Ecto neural progenitor cell (in vitro differentiated cells): ENCODE data around the gene XPNPEP1.

Experiments used
- DNase-seq: peaks from one replicate; pipeline ENCODE4 v3.0.0-alpha.2; 2018; ENCODE audit warnings: low spot score

XPNPEP1 gene

GRCh38 chr10:109922976-109923921 lies at the start of gene XPNPEP1:
Gene XPNPEP1 (minus strand): TSS chr10:109923511. CDS start chr10:109923433, 78 bp downstream.
- peak; percentile 84 for DNase-seq

GRCh38 chr10:109972372-109973001 lies 49.2 kb upstream of the XPNPEP1 start:
- no peak for DNase-seq

GRCh38 chr10:109971634-109972033 lies 48.3 kb upstream of the XPNPEP1 start:
- DNase-seq: no peak

- DNase-seq: no peak
Observed at GRCh38 chr10:109969760-109970346, 46.5 kb upstream of the XPNPEP1 start.

- no peak for DNase-seq
Observed at GRCh38 chr10:109968953-109969759, 45.8 kb upstream of the XPNPEP1 start.

GRCh38 chr10:109967739-109968088 lies 44.4 kb upstream of the XPNPEP1 start:
- DNase-seq: no peak

GRCh38 chr10:109966961-109967738 lies 43.8 kb upstream of the XPNPEP1 start:
- DNase-seq: no peak

GRCh38 chr10:109964318-109964717 lies 41.0 kb upstream of the XPNPEP1 start:
- no peak for DNase-seq

GRCh38 chr10:109963439-109963838 lies 40.1 kb upstream of the XPNPEP1 start:
- no peak for DNase-seq

GRCh38 chr10:109962247-109962646 lies 38.9 kb upstream of the XPNPEP1 start:
- no peak for DNase-seq

GRCh38 chr10:109961174-109962001 lies 38.1 kb upstream of the XPNPEP1 start:
- DNase-seq: no peak

- no peak for DNase-seq
Observed at GRCh38 chr10:109960682-109961081, 37.4 kb upstream of the XPNPEP1 start.

GRCh38 chr10:109959259-109960145 lies 36.2 kb upstream of the XPNPEP1 start:
- no peak for DNase-seq

- no peak for DNase-seq
Observed at GRCh38 chr10:109958059-109958458, 34.7 kb upstream of the XPNPEP1 start.

- DNase-seq: no peak
Observed at GRCh38 chr10:109957092-109957797, 33.9 kb upstream of the XPNPEP1 start.

- no peak for DNase-seq
Observed at GRCh38 chr10:109956454-109957091, 33.3 kb upstream of the XPNPEP1 start.

- no peak for DNase-seq
Observed at GRCh38 chr10:109953766-109954165, 30.5 kb upstream of the XPNPEP1 start.

GRCh38 chr10:109952526-109952925 lies 29.2 kb upstream of the XPNPEP1 start:
- no peak for DNase-seq
